GM12892 (cell line): ENCODE measurements around the gene FXYD3.
"Not testable (repeated sequence)": the region's sequence is repeated elsewhere in the genome, so short reads cannot be mapped to it uniquely, and the experiment has no call there.

Experiments
- DNase-seq: peaks from one replicate; pipeline ENCODE4 v3.0.0; 2011; ENCODE audit not compliant: insufficient read length
- FAIRE-seq: peaks from 2 replicates; lab custom pipeline; 2011; peaks lifted over from hg19 to GRCh38; lab: Jason Lieb, UNC
- POLR2A ChIP-seq: IDR thresholded peaks from 2 replicates; pipeline ENCODE4 v1.6.1; 2011; ENCODE audit warnings: low read depth, low read length, control low read depth
- POLR2AphosphoS5 ChIP-seq: IDR thresholded peaks from 2 replicates; pipeline ENCODE4 v1.6.1; 2011; ENCODE audit warnings: low read depth, low read length, control low read depth
- TAF1 ChIP-seq: IDR thresholded peaks from 2 replicates; pipeline ENCODE4 v1.6.1; 2011; ENCODE audit warnings: low read depth, mild to moderate bottlenecking, control low read depth, low read length, borderline replicate concordance

FXYD3 gene

DNA sequence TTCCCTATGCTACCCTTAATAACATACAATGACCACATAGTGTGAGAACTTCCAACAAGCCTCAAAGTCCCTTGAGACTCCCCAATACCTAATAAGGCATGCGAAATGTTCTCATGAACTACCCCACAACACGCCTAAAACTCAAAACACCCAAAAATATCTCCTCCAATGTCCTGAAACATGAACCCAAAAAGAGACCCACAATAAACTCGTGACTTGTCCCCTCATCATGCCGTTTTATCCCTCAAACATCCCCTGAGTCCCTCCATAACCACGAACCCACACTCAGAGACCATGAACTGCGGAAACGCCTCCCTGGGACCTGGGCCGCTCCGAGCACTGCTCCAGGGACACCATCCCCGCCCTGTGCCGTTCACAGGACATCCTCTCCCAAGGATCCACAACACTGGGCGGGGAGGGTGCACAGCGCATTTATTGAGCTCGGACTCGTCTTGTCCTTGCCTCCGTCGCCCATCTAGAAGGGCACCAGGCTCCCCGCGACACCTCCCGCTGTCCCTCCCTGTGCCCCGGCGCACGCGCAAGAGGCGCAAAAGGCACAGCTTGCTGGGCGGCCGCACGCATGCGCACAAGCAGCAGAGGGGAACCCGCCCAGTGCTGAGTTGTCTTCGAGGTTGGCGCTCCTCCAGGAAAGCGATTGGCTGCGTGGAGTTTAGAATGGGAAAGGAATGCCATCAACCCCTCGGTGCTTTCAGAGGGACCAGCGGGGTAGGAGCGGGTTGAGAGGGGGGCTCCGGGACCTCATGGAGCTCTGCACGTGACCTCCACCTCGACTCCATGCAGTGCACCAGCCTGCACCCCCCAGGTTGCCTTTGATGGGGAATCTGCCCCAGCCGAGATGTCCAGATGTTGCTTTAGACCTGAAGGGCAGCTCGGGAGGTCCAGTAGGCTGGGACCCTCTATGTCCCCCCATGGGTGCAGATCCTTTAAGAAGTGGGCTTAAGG lies 8.8 kb downstream of the FXYD3 start:
- FAIRE-seq (peak; percentile 94), DNase-seq (peak; percentile 98)
- no peak; the same call in 1 of the 2 replicates for TF ChIP-seq POLR2A
- TF ChIP-seq POLR2AphosphoS5, result no peak

DNA sequence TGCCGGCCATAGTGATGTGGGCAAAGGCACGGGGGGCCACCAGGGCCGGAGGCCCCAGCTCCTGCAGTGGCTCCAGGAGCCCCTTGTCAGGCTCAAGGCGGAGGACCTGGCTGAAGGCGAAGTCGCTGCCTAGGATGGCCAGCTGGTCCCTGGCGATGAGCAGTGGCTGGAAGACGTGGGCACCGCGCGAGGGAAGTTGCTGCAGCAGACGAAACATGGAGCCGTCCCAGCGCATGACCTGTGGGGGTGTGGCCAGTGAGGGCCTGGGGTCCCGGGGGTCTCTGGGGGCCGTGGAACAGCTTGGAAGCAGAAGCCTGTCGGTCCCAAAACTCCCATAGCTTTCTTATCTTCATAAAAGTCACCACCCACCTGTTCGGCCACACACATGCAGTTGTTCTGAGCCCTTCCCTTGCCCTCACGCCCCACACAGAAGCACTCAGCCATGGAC lies 9.7 kb downstream of the FXYD3 start:
- DNase-seq, result no peak
- no peak for TF ChIP-seq POLR2A
- no peak for FAIRE-seq

DNA sequence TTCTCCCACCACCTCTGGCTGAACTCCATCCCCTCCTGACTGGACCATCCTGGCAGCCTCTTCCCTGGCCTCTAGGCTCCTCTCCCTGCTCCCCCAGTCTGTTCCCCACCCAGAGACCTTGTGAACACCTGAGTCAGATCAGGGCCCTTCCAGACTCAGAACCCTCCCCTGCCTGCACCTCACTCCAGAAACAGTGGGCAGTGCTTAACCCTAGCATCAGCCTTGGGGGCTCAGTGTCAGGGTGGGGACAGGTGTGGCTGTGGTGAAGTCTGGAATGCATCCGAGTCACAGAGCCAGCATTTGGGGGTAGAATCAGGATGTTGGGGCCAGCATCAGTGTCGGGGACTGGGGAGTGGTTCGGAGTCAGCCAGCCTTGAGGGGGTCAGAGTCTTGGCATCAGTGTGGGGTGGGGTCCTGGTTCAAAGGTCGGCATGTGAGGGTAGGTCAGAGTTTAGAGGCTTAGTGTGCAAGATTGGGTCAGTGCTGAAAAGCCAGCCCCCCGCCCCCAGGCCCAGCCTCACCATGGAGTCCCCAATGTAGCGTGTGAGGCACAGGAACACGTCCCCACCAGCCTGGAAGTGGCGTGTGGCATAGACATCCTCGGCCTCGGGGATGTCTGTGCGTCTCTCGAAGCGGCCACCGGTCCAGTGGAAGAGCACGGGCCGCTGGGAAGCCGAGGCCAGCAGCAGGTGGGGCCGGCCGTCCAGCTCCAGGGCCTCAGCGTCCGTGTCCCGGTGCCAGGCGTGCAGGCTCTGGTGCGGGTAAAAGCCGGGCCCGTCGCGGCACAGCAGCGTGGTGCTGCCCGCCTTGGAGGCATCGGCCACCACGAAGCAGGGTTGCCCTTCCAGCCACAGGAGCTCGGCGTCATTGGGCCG lies 10.4 kb downstream of the FXYD3 start:
- FAIRE-seq (no peak), DNase-seq (no peak)
- no peak for TF ChIP-seq POLR2AphosphoS5
- no peak for TF ChIP-seq TAF1

DNA sequence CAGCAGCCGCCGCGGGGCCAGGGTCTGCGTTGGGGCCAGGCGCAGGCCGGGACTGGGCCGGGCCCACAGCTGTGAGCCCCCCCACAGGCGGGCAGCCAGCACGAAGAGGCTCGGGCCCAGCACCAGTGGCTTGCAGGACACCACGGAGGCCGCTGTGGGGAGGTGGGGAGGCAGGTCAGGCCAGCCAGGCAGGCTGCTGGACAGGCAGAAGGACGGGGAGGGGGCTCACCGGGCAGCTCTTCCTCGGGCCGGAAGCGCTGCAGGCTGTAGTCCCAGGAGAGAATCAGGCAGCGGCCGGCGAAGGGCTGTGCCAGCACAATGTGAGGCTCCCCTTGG lies 11.0 kb downstream of the FXYD3 start:
- TF ChIP-seq POLR2A (no peak), TAF1 (no peak), POLR2AphosphoS5 (no peak)
- DNase-seq, result no peak
- no peak for FAIRE-seq

DNA sequence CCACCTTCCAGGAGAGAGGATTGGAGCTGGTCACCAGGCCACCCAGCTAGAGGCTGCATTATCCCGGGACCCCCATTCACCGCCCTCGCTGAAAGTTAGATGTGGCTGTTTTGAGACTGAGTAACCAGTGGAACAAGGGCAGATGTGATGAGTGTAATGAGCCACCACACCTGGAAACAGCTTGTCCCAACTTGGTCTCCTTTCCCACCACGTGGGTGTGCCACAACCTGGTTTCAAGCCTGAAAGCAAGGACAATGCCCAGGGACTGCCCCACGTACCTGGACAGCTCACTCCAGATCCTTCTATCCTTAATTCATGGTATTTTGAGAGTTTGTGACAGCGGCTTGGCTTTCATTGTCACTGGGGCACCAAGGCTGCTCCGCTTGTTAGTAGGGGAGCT lies 12.2 kb downstream of the FXYD3 start:
- FAIRE-seq (no peak), DNase-seq (no peak)
- TF ChIP-seq POLR2AphosphoS5, result no peak
- no peak for TF ChIP-seq POLR2A
- no peak for TF ChIP-seq TAF1

DNA sequence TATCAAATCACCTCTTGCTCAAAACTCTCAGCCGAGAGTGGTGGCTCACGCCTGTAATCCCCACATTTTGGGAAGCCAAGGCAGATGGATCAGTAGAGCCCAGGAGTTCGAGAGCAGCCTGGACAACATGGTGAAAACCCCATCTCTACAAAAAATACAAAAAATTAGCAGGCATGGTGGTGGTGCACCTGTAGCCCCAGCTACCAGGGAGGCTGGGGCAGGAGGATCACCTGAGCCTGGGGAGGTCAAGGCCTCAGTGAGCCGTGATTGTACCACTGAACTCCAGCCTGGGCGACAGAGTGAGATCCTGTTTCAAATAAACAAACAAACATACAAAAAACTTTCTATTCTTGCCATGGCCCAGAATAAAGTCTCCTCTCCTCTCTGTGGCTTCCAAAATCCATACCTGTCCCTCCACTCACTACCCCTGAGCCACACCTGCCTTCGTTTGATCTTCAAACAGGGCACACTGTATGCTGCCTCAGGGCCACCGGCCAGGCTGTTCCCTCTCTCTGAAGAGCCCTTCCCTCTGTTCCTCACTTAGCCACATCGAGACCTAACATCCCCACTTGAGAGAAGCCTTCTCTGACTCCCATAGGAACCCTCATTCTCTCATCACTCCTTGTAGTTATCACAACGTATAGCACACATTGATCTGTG lies 12.9 kb downstream of the FXYD3 start:
- TF ChIP-seq POLR2A (no peak), TAF1 (no peak), POLR2AphosphoS5 (no peak)
- FAIRE-seq (no peak), DNase-seq (no peak)

DNA sequence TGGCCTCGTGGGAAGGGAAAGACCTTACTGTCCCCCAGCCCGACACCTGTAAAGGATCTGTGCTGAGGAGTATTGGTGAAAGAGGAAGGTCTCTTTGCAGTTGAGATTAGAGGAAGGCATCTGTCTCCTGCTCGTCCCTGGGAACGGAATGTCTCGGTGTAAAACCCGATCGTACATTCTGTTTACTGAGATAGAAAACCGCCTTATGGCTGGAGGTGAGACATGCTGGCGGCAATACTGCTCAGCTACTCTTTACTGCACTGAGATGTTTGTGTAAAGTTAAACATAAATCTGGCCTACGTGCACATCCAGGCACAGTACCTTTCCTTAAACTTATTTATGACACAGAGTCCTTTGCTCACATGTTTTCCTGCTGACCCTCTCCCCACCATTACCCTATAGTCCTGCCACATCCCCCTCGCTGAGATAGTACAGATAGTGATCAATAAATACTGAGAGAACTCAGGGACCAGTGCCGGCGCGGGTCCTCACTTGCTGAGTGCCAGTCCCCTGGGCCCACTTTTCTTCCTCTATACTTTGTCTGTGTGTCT lies 14.2 kb downstream of the FXYD3 start:
- not testable (repeated sequence) for FAIRE-seq, DNase-seq

DNA sequence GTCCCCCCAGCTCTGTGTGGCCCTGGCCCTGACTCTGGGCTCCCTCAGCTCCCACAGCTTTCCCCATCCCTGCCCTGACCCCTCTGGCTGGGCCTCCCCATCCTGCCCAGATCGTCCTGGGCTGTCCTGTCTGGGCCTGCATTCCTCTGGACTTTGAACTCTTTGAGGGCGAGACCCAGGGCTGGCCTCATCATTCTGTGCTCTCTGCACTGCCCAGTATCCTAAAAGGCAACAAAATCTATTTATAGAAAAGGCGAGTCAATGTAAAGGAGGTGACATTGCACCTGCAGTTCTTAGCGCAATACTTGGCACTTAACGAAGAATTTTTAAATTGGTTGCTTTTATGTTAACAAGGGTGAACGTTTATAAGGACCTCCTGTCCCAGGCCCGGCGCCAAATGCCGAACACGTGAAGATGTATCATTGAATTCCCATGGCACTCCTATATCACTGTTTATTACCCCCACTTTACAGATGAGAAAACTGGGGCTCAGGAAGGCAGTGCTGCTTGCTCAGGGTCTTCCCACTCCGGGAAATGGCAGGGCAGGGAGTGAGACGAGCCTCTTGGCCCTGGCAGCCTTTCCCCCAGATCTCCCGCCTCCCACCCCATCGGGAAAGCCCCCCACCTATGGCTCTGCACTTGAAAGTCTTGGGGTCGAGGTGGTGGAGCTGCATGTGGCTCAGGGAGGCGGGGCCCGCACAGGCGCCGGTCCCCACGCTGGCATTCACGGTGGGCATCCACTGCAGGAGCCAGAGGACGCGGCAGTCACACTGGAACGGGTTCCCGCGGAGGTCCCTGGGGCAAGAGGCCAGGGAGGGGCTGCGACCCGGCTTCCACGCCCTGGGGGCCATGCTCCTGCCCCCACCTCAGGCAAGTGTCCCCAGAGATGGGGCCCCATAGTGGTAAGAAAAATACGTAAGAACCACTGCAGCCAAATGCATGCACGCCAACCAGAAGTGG lies 15.4 kb downstream of the FXYD3 start:
- FAIRE-seq, result no peak
- TF ChIP-seq POLR2A (no peak), TAF1 (no peak), POLR2AphosphoS5 (no peak)
- no peak for DNase-seq

DNA sequence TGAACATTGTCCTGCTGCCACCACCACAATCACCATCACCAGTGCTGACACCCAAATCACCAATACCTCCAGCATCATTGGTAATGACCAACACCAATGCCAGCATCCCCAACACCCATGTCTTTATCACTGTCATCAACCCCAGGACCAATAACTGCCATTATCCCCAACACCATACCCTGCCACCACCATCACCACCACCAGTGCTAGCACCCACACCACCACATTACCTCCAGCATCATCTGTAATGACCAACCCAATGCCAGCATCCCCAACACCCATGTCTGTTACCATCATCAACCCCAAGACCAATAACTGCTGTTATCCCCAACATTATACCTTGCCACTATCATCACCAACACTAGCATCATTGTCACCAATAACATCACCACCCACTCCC lies 16.6 kb downstream of the FXYD3 start:
- TF ChIP-seq POLR2AphosphoS5 (no peak), TAF1 (no peak), POLR2A (no peak)
- no peak for FAIRE-seq
- DNase-seq, result no peak

DNA sequence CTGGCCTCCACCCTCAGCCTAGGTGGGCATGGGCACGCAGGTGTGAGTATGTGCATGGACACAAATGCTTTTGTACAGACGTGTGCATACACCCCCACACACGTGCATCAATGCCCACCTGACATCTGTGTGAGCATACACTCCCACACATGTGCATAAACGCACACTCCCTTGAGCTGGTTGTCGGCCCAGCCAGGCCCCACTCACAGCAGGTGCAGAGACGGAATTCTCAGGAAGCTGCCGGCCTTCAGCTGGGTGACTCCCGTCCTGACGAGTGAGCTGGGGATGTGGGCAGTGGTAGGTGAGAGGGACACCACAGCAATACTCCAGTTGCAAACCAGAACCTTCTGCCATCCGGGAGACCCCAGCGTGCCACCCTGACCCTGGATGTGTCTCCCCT lies 18.2 kb downstream of the FXYD3 start:
- DNase-seq, result no peak
- FAIRE-seq, result no peak
- TF ChIP-seq POLR2AphosphoS5 (no peak), POLR2A (no peak), TAF1 (no peak)
